NCI-H2107 treated with DMSO at 0.1 percent for 48 hours (cell line): ENCODE results near the gene IBTK.
A peak's percentile ranks its signal among the peaks of the same experiment; 100 is the strongest.
"Not testable (repeated sequence)": the region's sequence is repeated elsewhere in the genome, so short reads cannot be mapped to it uniquely, and the experiment has no call there.

Source experiments
- DNase-seq: peaks from one replicate; lab custom pipeline; 2025; ENCODE audit not compliant: unreplicated experiment; lab: John Stamatoyannopoulos, UW

The IBTK gene

DNA sequence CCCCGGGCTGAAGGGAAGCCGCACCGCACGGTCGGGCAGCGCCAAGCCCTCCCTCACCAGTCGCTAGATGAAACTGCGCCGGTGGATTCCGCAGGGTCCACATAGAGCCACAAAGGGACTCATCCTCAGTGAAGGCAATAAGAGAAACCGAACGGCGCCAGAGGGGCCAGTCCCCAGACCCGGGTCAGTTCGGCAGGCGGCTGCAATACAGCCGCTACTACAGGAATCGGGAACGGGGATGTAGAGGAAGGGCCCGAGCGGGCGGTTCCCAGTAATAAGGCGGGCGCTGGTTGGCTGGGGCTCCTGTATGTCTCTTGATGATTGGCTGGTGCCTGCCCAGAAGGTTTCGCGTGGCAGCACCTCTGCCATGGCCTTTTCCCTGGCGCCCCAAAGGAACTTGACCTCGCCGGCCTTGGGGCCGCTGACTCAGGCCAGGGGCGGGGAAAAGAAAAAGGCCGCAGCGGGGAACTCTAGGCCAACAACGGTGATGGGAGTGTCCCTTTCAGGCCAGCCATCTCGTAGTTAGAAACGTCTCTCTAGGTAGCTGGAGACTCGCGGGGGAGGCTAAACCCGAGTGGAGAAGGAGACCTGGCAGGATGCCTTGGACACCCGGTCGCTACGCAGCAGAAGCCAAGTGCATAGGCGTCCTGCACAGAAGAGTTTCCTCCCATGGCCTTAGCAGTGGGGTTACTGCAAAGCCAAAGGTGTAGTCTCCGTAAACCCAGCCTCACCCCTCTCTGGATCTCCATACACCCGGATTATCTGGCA lies at the start of gene IBTK:
IBTK (minus strand) TSS at position 240 of the 768 bp plus-strand sequence. CDS start 7,258 bp downstream, outside the sequence.
- peak; percentile 83 for DNase-seq

DNA sequence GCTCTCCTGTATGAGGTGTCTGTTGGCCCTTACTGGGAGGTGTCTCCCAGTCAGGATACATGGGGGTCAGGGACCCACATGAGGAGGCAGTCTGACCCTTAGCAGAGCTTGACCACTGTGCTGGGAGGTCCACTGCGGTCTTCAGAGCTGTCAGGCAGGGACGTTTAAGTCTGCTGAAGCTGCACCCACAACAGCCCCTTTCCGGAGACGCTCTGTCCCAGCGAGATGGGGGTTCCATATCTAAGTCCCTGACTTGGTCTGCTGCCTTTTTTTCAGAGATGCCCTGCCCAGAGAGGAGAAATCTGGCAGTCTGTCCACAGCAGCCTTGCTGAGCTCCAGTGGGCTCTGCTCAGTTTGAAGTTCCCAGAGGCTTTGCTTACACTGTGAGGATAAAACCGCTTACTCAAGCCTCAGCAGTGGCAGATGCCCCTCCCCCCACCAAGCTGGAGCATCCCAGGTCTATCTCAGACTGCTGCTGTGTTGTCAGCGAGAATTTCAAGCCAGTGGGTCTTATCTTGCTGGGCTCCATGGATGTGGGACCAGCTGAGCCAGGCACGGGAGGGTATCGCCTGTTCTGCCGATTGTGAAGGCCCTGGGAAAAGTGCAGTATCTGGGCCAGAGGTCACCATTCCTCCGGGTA lies 36.3 kb upstream of the IBTK start:
- DNase-seq, result no peak

- not testable (repeated sequence) for DNase-seq
These were observed 34.0 kb upstream of the IBTK start for GRCh38 chr6:82281550-82281949.

DNA sequence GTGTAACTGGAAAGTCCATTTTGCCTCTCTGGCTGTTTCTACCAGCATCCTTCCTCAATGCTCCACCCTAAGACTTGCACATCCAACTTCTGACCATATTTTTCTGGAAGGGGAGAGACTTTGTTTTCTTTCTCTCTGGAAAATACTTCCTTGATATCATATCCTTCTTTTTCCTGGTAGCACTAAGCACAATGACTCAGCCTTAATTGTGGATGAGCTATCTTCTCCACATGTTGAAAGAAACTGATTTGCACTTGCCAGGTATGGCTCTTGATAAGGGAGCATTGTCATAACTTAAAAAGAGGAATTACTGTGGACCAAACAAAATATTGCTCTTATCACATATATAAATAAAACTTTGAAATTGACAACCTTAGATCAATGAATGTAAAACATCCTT lies 30.1 kb upstream of the IBTK start:
- DNase-seq, result no peak

- DNase-seq, result no peak
These were observed 28.1 kb upstream of the IBTK start for GRCh38 chr6:82275686-82276085.

DNA sequence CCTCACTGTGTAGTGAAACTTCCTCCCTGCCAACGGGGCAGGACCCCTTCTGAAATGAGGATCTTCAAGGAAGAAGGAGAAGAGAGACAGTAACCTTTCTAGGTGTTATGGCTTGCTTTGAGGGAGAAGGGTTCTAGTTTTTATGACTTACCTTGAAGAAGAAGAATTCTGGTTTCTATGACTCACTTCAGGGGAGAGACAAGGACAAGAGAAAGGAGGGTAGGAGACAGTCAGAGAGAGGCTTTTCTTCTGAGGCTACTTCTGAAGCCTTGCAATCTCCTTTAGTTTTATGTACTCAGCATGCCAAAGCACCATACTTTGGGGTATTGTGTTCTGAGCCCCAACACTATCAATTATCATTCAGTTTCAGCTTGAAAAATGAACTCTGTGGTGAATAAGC lies 25.8 kb upstream of the IBTK start:
- DNase-seq, result no peak

DNA sequence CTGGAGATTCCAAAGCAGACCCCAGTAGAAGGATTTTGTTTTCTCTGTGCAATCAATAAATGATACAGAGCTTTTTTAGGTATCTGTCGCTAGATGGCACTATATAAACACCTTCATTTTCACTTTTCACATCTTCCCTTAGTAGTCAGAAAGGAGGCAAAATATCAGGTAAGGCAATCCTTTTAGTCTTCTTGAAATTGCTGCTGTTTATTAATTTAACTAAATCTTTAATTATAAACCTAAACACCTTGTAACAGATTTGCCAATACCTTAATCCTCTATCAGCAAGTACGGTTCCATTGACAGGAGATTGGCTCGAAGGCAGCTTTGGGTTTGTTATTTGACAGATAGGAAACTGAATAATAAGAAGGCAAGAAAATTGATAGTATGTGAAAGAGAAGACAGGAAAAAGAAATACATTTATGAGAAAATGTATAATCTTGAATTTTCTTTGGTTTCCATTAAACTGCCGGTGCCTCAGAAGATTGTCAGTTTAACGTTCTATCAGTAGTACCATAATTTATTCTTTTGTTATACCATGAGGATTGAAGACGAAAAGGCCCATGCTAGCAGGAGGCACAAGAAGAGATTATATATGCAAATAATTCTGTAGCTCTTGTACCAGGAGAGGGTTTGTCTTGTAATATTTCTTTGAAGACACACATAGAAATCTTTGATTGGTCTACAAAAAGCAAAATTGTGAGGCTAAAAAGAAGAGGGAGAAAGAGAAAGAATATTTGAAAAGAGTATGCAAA lies 23.5 kb upstream of the IBTK start:
- peak; percentile 54 for DNase-seq

DNA sequence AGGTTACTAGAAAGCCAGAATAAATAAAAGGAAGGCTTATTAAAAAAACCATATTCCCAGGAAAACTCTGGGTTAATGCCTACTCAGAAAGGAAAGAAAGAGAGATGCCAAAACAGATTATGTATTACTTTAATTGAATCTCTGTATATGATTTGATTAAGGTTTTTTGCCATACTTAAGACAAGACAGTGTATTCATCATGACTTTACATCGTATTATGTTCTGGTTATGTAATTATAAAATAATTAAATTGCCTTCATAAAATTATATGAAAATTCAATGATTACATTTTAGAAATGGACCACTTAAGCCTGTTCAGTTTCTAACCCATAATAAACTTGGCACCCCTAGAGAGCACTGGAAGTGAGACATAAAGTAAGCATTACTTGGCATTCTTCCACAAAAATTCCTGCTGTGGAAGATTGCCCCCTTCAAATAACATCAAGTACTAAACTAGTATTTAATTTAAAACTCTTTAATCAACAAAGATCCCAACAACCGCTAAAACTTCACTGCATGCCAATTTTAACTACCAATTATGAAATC lies 20.8 kb upstream of the IBTK start:
- no peak for DNase-seq

GRCh38 chr6:82264824-82265223 lies 17.3 kb upstream of the IBTK start:
- no peak for DNase-seq

- no peak for DNase-seq
These were observed 16.8 kb upstream of the IBTK start for GRCh38 chr6:82264321-82264720.

GRCh38 chr6:82263916-82264315 lies 16.4 kb upstream of the IBTK start:
- no peak for DNase-seq

DNA sequence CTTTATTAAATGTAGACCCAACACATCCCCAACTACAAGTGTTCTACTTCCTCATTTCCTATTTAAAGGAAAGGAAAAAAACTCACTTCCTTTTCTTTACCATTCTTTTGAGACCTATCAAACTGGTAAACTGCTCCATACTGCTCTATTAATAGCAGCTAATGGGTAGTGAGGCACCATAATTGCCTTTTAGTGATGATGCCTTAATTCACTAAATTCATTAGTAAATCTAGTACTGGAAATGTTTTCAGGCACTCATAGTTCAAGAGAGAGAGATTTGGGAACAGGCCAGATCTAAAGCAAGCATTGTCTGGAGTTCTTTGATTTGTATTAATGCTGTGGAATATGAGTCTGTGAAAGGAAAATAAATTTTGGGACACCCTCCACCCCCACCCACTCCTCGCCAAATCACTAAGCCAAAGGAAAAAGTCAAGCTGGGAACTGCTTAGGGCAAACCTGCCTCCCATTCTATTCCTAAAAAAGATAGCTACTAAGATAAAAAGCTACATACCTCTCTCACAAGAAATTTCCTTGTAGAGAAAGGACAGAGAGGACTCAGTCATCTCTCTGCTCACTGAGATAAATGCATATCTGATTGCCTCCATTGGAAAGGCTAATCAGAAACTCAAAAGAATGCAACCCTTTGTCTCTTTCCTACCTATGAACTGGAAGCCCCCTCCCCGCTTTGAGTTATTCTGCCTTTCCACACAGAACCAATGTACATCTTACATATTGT lies 13.6 kb upstream of the IBTK start:
- no peak for DNase-seq

DNA sequence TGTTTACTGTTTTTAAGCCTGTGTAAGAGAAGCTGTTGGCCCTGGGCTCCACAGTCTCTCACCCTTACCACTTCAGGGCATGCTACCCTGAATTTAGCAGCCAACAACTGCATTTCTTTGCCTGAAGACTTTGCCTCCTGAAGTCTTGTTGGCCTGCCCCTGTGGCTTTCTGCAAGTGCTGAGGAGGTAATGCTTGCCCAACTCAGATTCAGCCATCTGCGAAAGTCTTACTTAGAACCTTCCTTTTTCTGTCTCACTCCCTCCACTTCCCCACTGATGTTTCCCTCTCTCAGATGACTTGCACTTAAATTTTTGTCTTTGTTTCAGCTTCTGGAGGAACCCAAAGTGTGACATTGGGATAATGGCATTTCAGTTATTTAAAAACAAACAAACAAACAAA lies 11.8 kb upstream of the IBTK start:
- no peak for DNase-seq

DNA sequence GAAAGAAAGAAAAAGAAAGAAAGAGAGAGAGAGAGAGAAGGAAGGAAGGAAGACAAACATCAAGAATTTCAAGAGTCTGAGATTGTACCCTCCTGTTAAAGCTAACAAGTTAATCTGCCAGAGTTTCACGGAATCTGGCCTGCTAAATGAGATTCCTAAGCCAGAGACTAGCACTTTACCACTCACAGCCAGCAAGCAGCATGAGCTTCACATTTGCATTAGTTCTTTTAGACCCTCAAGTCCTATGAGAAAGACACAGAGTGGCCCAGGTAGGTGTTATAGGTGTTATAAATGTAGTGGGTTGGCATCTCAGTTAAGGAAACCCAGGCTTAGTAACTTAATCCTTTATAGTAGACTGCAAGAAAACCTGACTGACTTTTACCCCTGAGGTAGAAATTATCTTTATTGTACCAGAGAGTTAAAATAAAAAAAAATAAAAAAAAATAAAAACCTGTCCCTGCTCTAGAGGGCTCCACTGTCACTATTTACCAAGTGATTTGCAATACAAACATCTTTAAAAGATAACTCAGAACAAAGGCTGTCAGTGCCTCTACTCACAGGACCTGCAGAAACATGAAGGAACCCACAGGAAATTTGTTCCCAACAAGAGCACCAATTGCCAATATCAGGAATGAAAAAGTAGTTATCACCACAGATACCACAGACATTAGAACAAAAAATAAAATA lies 9.7 kb upstream of the IBTK start:
- DNase-seq, result no peak

DNA sequence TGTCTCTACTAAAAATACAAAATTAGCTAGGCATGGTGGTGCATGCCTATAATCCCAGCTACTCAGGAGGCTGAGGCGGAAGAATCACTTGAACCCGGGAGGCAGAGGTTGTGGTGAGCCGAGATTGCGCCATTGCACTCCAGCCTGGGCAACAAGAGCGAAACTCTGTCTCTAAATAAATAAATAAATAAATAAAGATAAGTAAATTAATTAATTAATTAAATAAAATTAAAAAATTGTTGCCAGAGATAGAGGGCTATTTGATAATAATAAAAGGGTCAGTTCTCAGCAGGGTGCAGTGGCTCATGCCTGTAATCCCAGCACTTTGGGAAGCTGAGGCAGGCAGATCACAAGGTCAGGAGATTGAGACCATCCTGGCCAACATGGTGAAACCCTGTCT lies 7.2 kb upstream of the IBTK start:
- DNase-seq, result not testable (repeated sequence)

DNA sequence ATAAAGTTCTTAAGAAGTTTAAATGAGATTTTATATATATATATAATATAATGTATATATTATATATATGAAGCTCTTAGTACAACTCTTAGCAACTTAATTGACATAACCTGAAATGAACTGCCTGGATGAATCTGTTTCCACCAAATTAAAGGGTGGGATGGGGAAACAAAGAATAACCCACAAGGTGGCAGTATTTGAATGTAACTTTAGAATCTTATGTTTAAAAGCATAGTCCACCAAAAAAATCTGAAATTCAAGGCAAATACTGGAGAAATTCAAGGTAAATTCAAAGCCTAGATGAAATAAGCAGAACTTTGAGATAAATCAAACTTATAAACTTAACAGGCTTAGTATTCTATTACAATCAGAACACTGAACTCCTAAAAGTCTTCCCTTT lies 4.4 kb upstream of the IBTK start:
- DNase-seq, result peak; percentile 12

DNA sequence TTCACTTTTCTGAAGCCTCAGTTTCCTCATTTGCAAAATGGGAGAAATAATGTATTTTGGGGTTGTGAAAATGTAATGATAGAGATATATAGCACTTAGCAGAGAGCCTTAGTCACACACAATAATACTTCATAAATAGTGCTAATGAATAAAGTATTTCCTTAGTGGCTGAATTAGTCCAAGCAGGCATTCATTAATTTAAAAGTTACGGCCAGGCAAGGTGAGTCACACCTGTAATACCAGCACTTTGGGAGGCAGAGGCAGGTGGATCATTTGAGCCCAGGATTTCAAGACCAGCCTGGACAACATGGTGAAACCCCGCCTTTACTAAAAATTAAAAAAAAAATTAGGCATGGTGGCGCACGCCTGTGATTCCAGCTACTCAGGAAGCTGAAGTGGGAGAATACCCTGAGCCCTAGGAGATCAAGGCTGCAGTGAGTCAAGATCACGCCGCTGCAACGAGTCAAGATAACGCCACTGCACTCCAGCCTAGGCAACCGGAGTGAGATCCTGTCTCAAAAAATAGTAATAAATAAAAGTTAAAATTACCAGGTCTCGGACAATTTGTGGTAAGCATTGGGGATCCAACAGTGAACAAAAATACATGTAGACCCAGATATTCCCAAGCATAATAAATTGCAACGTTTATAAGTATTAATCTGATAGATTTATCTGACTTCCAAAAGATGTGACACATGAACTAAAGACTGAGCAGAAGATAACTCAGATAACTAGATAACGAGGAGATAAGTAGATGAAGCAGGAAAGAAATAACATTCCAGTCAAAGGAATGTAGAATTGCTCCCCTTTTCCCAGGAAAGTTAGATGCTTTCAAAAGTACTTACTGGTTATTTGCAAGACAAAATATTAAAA lies 2.1 kb upstream of the IBTK start:
- no peak for DNase-seq

GRCh38 chr6:82248273-82248735 lies 760 bp upstream of the IBTK start:
- no peak for DNase-seq

DNA sequence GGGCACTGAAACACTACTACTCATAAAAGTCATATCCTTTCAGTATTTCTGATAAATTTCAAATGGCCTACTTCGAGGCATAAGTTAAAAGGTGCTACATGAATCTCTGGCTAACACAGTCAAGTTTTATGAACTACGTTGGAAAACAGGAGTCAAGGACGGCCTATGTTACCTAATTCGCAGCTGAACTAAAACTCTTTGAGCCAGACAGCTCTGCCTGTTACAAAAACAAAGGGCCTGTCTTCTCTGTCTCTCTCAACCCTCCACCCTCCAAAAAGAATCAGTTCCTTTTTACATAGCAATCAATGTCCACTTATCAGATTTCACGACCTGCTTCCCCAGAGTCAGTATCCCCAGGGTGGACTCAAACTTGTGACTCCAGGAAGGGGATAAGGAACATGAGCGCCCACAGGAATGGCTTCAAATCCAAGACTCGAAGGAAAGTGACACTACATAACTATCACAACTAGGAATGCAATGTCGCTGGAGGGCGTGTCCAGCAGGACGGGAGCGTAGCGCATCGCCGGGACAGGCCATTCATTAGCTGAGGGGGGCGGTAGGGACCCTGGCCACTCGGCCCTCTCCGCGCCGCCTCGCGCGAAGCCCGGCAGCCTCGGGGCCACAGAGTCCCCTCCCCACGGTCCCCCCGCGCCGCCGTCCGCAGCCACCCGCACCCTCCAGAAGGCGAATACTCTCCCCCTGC lies 591 bp downstream of the IBTK start:
- DNase-seq, result peak; percentile 26
